SK-N-MC (cell line): ENCODE results near the gene ZNF655.

ENCODE experiments used
- FOXP2 ChIP-seq: optimal IDR thresholded peaks from 2 replicates; pipeline ENCODE3; 2011; ENCODE audit warnings: mild to moderate bottlenecking, moderate library complexity; ENCODE audit not compliant: insufficient read depth; ENCODE audit errors: extremely low read length, control extremely low read depth
- POLR2AphosphoS5 ChIP-seq: IDR thresholded peaks from 2 replicates; pipeline ENCODE4 v1.6.1; 2012; ENCODE audit warnings: mild to moderate bottlenecking, low read depth, low read length, borderline replicate concordance

DNA sequence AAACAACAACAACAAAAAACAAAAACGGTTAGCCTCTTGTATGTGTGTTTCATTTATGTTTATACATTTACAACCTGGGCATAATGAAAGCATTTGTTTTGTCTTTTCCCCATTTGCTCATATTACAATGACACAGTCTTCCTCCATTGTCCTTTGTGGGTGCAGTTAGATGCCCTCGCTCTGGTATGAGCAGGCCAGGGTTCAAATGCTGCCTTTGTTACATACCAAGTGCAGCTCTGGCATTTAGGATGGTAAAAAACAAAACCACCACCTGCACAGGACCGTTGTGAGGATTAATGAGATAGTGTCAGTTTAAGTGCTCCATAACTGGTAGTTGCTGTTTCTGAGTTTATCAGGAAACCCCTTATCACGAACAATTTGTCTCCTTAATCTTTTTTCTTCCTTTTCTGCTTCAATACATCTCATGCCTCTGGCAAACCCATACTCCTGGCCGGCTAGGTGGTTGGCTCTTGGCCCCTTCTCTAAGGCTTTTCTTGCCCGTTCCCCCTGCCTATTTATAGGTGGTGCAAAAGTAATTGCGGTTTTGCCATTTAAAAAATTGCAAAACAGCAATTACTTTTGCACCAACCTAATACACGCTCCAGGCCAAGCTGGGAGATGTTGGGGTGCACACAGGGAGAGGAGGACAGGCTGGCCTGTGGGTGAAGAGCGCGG lies 21.0 kb downstream of the ZNF655 start:
- TF ChIP-seq FOXP2 (no peak), POLR2AphosphoS5 (no peak)
